Activated naive CD8-positive, alpha-beta T cell treated with anti-CD3 and anti-CD28 coated beads, Interleukin-2, amount 10 ng/mL, durations not matched to agents 7 days and 5 days (primary cell): ENCODE measurements around the gene MAGI1. TPM values are rescaled to one million over a fixed set of nuclear protein-coding genes. Genes with fewer than 3 reads are reported as not detected.

Experiments used
- ATAC-seq: fragments of 150-1000 bp; cut with Tn5 transposase; one replicate; pipeline ENCODE4 v1.10.0; 2021; ENCODE audit warnings: low read depth, moderate library complexity
- POLR2A ChIA-PET: fragments of 350-600 bp; sonication (Branson Sonifier 250); formaldehyde crosslinking; loops from one replicate; lab custom pipeline; 2021; ENCODE audit warnings: antibody characterized with exemption; lab: Charles Lee
- DNase-seq: peaks from one replicate; pipeline ENCODE4 v3.0.0; 2021
- H3K27ac Mint-ChIP-seq: one replicate; pipeline ENCODE4 v1.8.0; 2022; ENCODE audit warnings: mild to moderate bottlenecking, mixed read lengths
- H3K27me3 Mint-ChIP-seq: one replicate; pipeline ENCODE4 v1.8.0; 2022; ENCODE audit warnings: mild to moderate bottlenecking, moderate library complexity, mixed read lengths
- H3K36me3 Mint-ChIP-seq: one replicate; pipeline ENCODE4 v1.8.0; 2021; ENCODE audit warnings: mild to moderate bottlenecking, mixed read lengths
- H3K4me1 Mint-ChIP-seq: one replicate; pipeline ENCODE4 v1.8.0; 2021; ENCODE audit warnings: mixed read lengths
- H3K4me3 Mint-ChIP-seq: one replicate; pipeline ENCODE4 v1.8.0; 2022; ENCODE audit warnings: mild to moderate bottlenecking, moderate library complexity, mixed read lengths
- H3K9me3 Mint-ChIP-seq: one replicate; pipeline ENCODE4 v1.8.0; 2021; ENCODE audit warnings: mixed read lengths
- total RNA-seq, 2 experiments: library from RNA; stranded (reverse); gene quantifications; one replicate each; pipeline ENCODE4 v1.2.3, GENCODE V29; 2021

Gene MAGI1
- total RNA-seq, 2 experiments from 2014 or later, result not detected

DNA sequence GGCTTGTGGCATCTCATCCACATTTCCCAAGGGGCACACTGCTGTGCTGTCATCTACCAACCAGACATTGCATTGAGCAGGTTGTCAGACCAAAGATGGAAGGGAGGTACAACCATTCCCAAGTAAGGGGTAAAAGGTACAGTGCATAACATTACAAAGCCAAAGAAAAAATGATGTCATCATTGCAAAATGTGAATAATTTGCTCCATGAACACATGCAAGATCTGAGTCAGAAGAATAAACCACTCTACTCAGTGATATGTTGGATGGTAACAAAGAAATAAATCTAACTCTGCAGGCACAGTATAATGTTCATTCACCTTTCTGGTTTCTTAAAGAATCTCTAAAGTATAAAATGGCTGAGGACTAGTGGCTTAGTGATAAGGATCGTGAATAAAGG, 202.7 kb downstream of the MAGI1 start:
- Mint-ChIP-seq H3K27ac (no peak overlapping the region), H3K36me3 (no peaks in the 10 kb centered on the region), H3K27me3 (no peaks in the 10 kb centered on the region), H3K9me3 (peaks cover 1% of the 10 kb centered on the region), H3K4me3 (no peak overlapping the region), H3K4me1 (no peaks in the 10 kb centered on the region)
- DNase-seq (no peak), ATAC-seq (no peak)
- POLR2A ChIA-PET, result no interaction called here

DNA sequence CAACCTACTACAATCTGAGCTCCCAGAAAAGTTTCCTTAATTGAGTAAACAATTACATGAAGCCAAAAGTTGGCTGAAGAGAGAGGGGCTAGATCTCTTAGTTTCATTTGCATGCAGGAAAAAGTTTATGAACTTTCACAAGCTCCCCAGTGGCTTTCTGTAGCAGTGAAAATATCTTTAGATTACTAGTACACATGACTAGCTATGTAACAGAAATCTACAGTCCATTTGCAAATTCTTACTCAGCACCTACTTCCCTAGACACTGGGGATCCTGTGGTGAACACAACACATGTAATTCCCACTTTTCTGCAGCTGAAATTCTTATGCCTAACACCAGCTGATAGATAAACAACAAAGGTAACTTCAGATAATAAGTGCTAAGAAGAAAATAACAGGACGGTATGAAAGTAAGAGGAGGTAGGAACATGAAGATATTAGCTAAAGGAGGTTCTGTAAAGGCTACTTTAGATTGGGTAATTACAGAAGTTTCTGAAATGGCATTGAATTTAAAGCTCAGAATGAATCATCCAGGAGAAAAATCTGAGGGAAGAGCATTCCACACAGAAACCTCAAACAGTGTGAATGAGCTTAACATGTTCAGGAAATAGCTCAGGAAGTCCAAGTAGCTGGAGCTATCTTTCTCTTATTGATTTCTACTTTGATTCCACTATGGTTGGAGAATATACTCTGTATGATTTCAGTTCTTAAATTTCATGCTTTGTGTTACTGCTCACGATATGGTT, 204.8 kb downstream of the MAGI1 start:
- H3K9me3 Mint-ChIP-seq, result peaks cover 1% of the 10 kb centered on the region
- no peak for DNase-seq
- no peaks in the 10 kb centered on the region for H3K36me3 Mint-ChIP-seq
- POLR2A ChIA-PET, result no interaction called here
- no peaks in the 10 kb centered on the region for H3K27me3 Mint-ChIP-seq
- H3K4me3 Mint-ChIP-seq, result no peak overlapping the region
- no peaks in the 10 kb centered on the region for H3K4me1 Mint-ChIP-seq
- no peak for ATAC-seq
- no peak overlapping the region for H3K27ac Mint-ChIP-seq

DNA sequence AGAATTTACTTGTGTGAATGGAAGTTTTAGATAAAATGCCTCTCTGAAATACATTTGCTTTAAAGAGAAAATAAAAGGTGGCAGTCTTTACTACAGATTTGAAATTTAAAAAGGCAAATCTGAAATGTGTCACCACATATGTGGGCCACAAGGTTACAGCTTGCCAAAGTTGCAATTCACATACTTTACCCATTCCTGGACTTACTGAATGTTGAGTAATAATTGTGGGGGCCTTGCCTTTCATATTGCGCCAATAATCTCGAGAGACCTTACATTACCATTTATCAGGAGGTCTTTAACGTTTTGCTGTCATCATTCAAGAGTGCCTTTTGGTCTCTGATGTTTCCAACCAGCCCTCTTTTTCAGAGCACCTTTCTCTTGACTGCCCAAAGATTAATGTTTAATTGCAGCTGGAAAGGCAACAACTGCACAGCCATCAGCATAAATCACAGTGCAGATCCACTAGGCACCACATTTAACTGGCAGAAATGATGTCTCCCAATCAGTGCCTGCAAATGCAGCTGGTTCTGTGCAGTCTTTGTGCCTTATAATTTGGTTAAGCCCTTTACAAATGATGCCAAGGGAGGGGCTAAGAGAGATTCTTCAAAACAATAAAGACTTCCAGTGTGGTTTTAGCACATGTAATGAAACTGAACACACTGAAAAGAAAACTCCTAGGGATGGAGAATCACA, 206.8 kb downstream of the MAGI1 start:
- ATAC-seq, result no peak
- Mint-ChIP-seq H3K9me3 (peaks cover 1% of the 10 kb centered on the region), H3K36me3 (no peaks in the 10 kb centered on the region), H3K27ac (no peak overlapping the region), H3K27me3 (no peaks in the 10 kb centered on the region), H3K4me3 (no peak overlapping the region), H3K4me1 (no peaks in the 10 kb centered on the region)
- POLR2A ChIA-PET, result no interaction called here
- DNase-seq, result no peak

DNA sequence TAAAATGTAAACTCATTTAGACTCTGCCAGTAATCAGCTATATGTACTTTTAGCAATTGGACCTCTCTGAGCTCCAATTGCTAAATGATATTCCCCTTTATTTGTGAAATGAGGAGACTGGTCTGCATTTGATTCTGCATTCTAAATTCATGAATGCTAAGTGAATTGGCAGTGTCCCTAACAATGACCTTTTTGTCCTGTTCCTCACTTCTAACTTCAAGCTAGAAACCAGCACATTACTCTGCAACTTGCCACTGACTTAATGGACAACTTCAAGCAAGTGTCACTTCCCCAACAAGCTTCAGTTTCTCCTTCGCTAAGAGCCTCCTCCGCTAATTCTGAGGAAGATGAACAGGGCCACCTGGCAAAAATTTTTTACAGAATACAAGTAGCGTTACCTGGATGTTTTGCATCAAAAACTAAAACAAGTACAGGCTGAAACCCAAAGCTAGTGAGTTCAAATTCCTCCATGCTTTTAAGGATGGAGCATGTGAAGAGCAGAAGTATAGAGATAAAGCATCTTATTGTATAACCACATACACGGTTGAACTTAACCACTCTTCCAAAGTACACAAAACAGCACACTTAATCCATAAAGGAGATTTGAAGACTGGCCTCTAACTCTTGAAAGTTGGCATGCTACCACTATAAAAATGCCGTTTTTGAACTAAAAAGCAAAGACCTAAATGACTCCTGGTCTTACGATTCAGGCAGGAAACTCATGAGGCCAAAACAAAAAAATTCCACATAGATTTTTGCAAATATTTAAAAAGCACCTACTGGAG, 207.6 kb downstream of the MAGI1 start:
- H3K4me1 Mint-ChIP-seq, result no peaks in the 10 kb centered on the region
- DNase-seq, result no peak
- no peaks in the 10 kb centered on the region for H3K27me3 Mint-ChIP-seq
- no peak overlapping the region for H3K4me3 Mint-ChIP-seq
- ATAC-seq, result no peak
- POLR2A ChIA-PET, result no interaction called here
- H3K9me3 Mint-ChIP-seq, result peaks cover 1% of the 10 kb centered on the region
- H3K27ac Mint-ChIP-seq, result no peak overlapping the region
- H3K36me3 Mint-ChIP-seq, result no peaks in the 10 kb centered on the region

DNA sequence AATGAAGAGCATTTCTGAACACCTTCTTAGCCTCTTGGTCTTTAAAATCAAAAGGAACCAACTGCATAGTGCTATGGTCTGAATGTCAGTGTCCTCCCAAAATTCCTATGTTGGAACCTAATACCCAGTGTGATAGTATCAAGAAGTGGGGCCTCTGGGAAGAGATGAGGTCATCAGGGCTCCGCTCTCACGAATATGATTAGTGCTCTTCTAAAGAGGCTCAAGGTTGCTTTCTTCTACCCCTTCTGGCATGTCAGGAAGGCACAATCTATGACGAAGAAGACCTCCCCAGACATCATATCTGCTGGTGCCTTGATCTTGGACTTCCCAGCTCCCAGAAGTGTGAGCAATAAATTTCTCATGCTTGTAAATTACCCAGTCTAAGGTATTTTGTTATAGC, 209.5 kb downstream of the MAGI1 start:
- H3K27me3 Mint-ChIP-seq, result no peaks in the 10 kb centered on the region
- DNase-seq (no peak), ATAC-seq (no peak)
- no peak overlapping the region for H3K4me3 Mint-ChIP-seq
- no peak overlapping the region for H3K27ac Mint-ChIP-seq
- peaks cover 1% of the 10 kb centered on the region for H3K9me3 Mint-ChIP-seq
- POLR2A ChIA-PET, result no interaction called here
- no peaks in the 10 kb centered on the region for H3K4me1 Mint-ChIP-seq
- H3K36me3 Mint-ChIP-seq, result no peaks in the 10 kb centered on the region

DNA sequence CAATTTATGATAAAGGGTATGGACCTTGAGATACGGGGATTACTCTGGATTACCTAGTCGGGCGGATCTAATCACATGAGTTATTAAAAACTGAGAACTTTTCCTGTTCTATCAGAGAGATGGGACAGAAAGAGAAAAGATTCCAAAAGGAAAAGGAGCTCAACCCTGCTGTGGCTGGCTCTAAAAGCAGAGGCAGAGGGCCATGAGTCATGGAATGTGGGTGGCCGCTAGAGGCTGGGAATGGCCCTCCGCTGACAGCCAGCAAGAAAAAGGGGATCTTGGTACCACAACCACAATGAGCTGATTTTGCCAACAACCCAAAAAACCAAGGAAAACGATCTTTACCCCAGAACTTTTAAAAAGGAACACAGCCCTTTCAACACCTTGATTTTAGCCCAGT, 210.0 kb downstream of the MAGI1 start:
- DNase-seq (no peak), ATAC-seq (no peak)
- peaks cover 1% of the 10 kb centered on the region for H3K9me3 Mint-ChIP-seq
- H3K27ac Mint-ChIP-seq, result no peak overlapping the region
- no peak overlapping the region for H3K4me3 Mint-ChIP-seq
- no peaks in the 10 kb centered on the region for H3K4me1 Mint-ChIP-seq
- POLR2A ChIA-PET, result no interaction called here
- H3K27me3 Mint-ChIP-seq, result no peaks in the 10 kb centered on the region
- H3K36me3 Mint-ChIP-seq, result no peaks in the 10 kb centered on the region

DNA sequence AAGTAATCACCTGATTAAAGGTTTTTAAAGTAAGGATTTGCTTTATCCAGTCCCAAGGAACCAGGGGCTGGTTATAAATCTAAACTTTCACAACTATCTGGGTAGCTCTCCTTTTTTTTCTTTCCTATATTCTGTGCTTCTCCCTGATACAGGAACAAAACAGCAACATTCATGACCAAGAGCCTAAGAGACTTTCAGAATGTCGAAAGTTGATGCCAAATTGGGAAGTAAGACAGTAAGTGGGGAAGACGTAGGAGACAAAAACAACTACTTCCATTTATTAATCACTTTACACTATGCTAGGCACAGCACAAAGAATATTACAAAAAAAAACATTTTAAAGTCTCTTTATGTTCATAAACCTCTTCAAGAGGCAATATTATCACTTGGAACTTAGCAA, 211.6 kb downstream of the MAGI1 start:
- ATAC-seq (no peak), DNase-seq (no peak)
- POLR2A ChIA-PET, result no interaction called here
- Mint-ChIP-seq H3K4me3 (no peak overlapping the region), H3K27ac (no peak overlapping the region), H3K27me3 (no peaks in the 10 kb centered on the region), H3K9me3 (no peaks in the 10 kb centered on the region), H3K36me3 (no peaks in the 10 kb centered on the region), H3K4me1 (no peaks in the 10 kb centered on the region)

DNA sequence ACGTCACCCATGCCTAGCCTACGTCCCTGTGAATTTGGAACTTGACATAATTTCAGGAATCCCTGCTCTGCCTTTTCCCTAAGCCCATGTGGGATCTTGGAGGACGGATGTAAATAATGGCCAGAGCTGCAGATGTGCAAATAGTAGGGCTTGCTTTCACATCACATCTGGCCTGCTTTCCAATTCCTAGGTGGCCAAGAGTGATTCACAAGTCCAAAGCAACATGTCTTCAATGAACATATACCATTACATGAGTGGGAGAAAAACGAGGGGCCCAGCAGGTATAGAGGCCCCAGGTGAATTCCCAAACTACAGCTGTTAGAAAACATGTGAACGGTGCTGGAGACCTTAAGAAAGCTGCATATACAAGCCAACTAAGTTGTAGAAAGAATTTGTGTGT, 214.6 kb downstream of the MAGI1 start:
- Mint-ChIP-seq H3K4me3 (no peak overlapping the region), H3K9me3 (peaks cover 3% of the 10 kb centered on the region), H3K27me3 (no peaks in the 10 kb centered on the region), H3K27ac (no peak overlapping the region), H3K36me3 (no peaks in the 10 kb centered on the region), H3K4me1 (no peaks in the 10 kb centered on the region)
- POLR2A ChIA-PET, result no interaction called here
- ATAC-seq (no peak), DNase-seq (no peak)

DNA sequence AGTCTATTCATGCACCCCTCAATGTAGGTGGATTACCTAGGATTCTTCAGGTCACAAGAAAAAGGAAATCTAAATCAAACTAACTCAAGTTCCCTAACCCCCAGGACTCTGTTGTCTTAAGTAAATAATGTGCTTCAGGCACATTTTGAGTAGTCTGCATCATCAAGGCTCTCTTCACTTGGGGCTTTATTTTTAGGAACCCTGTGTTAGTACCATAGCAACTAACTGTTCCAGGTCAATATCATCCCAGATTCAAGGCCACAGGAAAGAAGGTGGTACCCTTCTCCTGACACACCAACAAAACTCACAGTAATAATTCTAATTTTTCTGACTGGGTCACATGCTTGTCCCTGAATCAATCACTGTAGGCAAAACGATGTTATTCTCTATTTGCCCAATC, 218.1 kb downstream of the MAGI1 start:
- POLR2A ChIA-PET, result no interaction called here
- Mint-ChIP-seq H3K9me3 (peaks cover 3% of the 10 kb centered on the region), H3K36me3 (no peaks in the 10 kb centered on the region), H3K27ac (no peak overlapping the region), H3K27me3 (no peaks in the 10 kb centered on the region), H3K4me3 (no peak overlapping the region), H3K4me1 (no peaks in the 10 kb centered on the region)
- no peak for ATAC-seq
- no peak for DNase-seq

DNA sequence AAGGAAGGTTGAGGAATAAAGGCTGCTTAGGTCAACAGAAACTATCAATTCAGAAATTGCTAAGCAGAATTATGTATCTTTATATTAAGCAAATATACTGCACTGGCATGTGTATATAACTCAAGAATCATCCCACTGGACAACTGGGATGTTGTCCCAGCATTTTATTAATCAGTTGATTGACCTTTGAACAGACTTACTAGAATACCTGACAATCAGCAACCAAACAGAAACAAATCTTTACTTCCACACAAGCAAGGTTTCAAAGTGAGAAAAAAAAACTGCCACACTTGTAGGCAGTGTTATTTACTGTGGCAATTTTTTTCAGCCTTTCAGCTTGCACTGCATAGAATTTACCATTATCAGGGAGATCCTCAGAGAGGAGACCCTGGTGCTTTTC, 218.8 kb downstream of the MAGI1 start:
- H3K27ac Mint-ChIP-seq, result no peak overlapping the region
- no peak for DNase-seq
- POLR2A ChIA-PET, result no interaction called here
- no peak for ATAC-seq
- no peaks in the 10 kb centered on the region for H3K4me1 Mint-ChIP-seq
- no peaks in the 10 kb centered on the region for H3K36me3 Mint-ChIP-seq
- H3K27me3 Mint-ChIP-seq, result no peaks in the 10 kb centered on the region
- no peak overlapping the region for H3K4me3 Mint-ChIP-seq
- H3K9me3 Mint-ChIP-seq, result peaks cover 3% of the 10 kb centered on the region

DNA sequence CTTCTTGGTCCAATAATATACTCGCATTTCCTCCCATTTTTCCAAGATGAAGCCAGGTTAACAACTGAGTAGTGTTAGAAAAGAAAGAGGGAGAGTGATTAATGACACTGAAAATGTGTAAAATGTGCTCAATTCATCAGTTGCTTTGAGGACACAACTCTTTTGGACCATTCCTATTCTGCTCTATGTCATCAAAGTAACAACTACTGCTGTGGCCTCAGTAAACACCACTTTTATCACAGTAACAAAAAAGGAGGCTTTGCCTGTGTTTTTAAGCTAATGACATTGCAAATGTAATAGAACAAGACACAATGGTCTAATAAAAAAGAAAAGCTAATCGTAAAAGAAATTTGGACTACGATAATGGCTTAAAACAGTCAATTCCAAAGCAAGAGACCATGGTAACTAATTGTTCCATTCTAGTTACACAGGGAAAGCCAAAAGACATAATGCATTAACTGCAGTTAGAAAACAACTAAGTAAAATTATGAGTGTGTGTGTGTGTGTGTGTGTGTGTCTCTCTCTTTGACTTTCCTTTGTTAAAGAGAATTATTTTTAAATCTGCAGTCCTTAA, 221.1 kb downstream of the MAGI1 start:
- POLR2A ChIA-PET, result no interaction called here
- no peak overlapping the region for H3K4me3 Mint-ChIP-seq
- ATAC-seq (no peak), DNase-seq (no peak)
- H3K4me1 Mint-ChIP-seq, result no peaks in the 10 kb centered on the region
- peaks cover 3% of the 10 kb centered on the region for H3K9me3 Mint-ChIP-seq
- no peak overlapping the region for H3K27ac Mint-ChIP-seq
- H3K27me3 Mint-ChIP-seq, result no peaks in the 10 kb centered on the region
- H3K36me3 Mint-ChIP-seq, result no peaks in the 10 kb centered on the region

DNA sequence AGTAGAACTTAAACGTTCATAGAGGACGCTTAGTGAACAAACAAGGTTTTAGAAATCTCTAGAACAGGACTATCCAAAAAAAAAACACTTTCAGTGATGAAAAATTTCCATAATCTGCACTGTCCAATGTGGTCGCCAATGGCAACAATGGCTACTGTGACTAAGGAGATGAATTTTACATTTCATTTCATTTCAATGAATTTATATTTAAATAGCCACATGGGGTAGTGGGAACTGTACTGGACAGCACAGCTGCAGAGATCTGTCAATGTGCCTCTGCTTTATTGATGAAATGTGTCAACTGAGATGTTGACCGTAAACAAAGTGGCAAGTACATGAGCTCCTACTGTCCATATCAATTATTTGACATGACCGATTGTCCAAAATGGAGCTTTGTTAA, 222.5 kb downstream of the MAGI1 start:
- no peak overlapping the region for H3K4me3 Mint-ChIP-seq
- DNase-seq (no peak), ATAC-seq (no peak)
- no peak overlapping the region for H3K27ac Mint-ChIP-seq
- no peaks in the 10 kb centered on the region for H3K4me1 Mint-ChIP-seq
- H3K27me3 Mint-ChIP-seq, result no peaks in the 10 kb centered on the region
- H3K9me3 Mint-ChIP-seq, result no peaks in the 10 kb centered on the region
- POLR2A ChIA-PET, result no interaction called here
- no peaks in the 10 kb centered on the region for H3K36me3 Mint-ChIP-seq

DNA sequence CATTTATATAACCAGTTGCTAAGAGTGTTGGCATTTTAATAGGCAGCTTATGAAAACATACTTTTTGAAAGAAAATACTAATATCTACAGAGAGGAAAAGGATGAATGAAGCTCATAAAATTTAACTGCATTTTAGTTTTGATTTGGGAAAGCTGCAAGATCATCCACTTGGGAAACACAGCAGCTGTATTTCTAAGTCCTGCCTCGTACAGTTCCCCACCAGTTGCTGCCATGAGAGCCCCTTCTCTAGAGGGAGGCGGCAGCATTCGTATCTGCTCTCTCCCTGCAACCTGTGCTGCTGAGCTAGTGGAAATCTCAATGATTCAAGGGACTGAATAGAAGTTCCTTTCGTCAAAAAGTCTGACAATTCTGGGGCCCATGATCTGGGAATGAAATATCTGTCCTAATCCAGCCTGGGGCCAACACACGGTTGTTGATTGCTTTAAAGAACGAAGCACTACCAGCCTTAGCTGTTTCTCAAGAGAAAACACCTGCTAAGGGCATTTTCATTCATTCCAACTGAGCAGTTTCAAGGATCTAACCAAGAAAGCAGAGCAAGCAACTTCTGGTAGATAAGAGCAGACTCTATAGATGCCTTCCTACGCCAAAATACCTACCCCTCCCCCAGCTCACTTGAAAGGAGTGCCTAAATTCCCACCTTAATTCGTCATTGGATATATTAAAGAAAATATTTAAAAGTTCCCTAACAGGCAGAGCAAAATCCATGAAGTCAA, 223.7 kb downstream of the MAGI1 start:
- Mint-ChIP-seq H3K4me1 (no peaks in the 10 kb centered on the region), H3K36me3 (no peaks in the 10 kb centered on the region), H3K4me3 (no peak overlapping the region), H3K27me3 (no peaks in the 10 kb centered on the region), H3K9me3 (no peaks in the 10 kb centered on the region), H3K27ac (no peak overlapping the region)
- DNase-seq, result no peak
- POLR2A ChIA-PET, result no interaction called here
- no peak for ATAC-seq
